Epithelial cell of esophagus (primary cell): ENCODE measurements around the gene TEX48.
A peak's percentile ranks its signal among the peaks of the same experiment; 100 is the strongest.

Experiments used
- DNase-seq: peaks from one replicate; pipeline ENCODE4 v3.0.0; 2010; ENCODE audit warnings: low read depth
- H3K4me3 ChIP-seq: 2 replicates; pipeline ENCODE4 v1.5.1; 2011; ENCODE audit warnings: mild to moderate bottlenecking, low read length, control low read depth
- TF ChIP-seq, protein P1 (sequence below): IDR thresholded peaks from 2 replicates; pipeline ENCODE4 v1.5.1; 2011; ENCODE audit warnings: low read depth, mild to moderate bottlenecking, low read length, control low read depth, inconsistent platforms; ENCODE audit not compliant: insufficient read depth; ENCODE audit errors: missing control alignments

The TEX48 gene

DNA sequence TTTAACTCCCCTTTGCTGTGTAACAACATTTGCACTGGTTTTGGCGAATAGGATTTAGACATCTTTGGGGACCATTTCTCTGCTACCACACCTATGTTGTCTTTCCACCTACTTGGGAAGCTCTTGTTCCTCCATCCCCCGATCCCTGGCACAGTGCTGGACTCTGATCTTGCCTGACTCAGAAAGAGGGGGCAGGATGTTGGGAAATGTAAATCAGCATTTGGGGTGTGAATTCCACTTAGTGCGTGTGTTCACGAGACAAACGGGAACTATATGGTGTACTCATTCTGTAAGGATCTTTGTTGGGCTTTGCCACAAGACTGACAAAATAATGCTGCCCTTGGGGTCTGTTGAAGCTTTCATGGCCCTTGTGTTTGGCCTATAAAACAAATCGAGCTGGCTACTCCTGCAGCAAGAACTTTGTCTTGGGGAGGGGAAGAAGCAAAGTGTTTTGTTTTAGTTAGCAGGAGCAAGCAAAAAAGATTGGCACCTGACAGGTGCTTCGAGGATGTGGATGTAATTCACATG lies 52.4 kb downstream of the TEX48 start:
- DNase-seq, result peak; percentile 39
- no peak overlapping the region for H3K4me3 ChIP-seq
- TF ChIP-seq, protein P1, sequence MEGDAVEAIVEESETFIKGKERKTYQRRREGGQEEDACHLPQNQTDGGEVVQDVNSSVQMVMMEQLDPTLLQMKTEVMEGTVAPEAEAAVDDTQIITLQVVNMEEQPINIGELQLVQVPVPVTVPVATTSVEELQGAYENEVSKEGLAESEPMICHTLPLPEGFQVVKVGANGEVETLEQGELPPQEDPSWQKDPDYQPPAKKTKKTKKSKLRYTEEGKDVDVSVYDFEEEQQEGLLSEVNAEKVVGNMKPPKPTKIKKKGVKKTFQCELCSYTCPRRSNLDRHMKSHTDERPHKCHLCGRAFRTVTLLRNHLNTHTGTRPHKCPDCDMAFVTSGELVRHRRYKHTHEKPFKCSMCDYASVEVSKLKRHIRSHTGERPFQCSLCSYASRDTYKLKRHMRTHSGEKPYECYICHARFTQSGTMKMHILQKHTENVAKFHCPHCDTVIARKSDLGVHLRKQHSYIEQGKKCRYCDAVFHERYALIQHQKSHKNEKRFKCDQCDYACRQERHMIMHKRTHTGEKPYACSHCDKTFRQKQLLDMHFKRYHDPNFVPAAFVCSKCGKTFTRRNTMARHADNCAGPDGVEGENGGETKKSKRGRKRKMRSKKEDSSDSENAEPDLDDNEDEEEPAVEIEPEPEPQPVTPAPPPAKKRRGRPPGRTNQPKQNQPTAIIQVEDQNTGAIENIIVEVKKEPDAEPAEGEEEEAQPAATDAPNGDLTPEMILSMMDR, result no peak

GRCh38 chr9:114627553-114627952 lies 54.4 kb downstream of the TEX48 start:
- H3K4me3 ChIP-seq, result no peak overlapping the region
- DNase-seq, result no peak
- TF ChIP-seq, protein P1, result no peak

- no peak overlapping the region for H3K4me3 ChIP-seq
- no peak for DNase-seq
- TF ChIP-seq, protein P1, result no peak
Measured at GRCh38 chr9:114626415-114627020, 55.5 kb downstream of the TEX48 start.

DNA sequence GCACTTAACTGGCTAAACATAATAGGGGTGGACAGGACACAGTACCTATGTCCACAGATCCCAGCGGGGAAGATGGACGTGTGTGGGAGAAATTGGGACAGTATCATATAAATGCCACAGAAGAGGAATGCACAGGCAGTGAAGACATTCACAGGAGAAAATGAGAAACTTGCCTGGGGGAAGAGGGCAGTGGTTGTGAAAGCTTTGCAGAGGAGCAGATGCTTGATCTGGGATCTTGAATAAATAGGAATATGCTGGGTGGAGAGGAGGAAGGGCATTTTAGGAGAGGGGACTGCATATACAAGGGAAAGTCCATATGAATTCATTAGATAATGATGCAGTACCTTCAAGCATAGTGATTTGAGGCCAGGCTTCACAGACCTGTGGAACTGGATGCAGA lies 57.3 kb downstream of the TEX48 start:
- DNase-seq, result peak; percentile 6
- TF ChIP-seq, protein P1, result no peak
- no peak overlapping the region for H3K4me3 ChIP-seq

GRCh38 chr9:114621975-114622609 lies 59.9 kb downstream of the TEX48 start:
- no peak overlapping the region for H3K4me3 ChIP-seq
- TF ChIP-seq, protein P1, result no peak
- DNase-seq, result peak; percentile 73

DNA sequence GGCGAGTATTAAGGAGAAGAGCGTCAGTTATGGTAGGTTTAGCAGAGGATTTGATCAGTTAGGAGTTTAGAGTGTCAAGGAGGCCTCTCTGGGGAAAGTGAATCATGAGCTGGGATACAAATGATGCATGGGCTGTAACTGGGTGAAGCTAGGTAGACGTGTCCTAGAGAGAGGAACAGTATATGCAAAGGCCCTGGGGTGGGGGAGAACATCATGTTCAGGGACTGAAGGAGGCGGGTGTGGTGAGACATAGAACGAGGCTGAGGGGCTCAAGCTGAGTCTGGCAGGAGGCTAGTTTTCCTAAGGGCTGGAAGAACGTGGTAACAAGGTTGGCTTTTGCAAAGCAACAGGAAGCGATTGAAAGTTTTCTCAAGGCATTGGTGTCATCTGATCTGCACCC lies 60.4 kb downstream of the TEX48 start:
- TF ChIP-seq, protein P1, result no peak
- DNase-seq, result no peak
- no peak overlapping the region for H3K4me3 ChIP-seq
